B cell (primary cell): Measurements from ENCODE around the gene EEF1A2. TPM values are rescaled to one million over a fixed set of nuclear protein-coding genes. Genes with fewer than 3 reads are reported as not detected.

Experiments
- ATAC-seq: fragments of 200-7000 bp; cut with Tn5 transposase; one replicate; pipeline ENCODE4 v1.10.0; 2021; ENCODE audit warnings: low read depth, mild to moderate bottlenecking, moderate number of reproducible peaks, moderate library complexity
- CTCF ChIA-PET: fragments of 350-600 bp; sonication (Branson Sonifier 250); formaldehyde crosslinking; loops from one replicate; lab custom pipeline; 2021; ENCODE audit warnings: antibody characterized with exemption, inconsistent platforms; lab: Charles Lee
- POLR2A ChIA-PET: fragments of 350-600 bp; sonication (Branson Sonifier 250); formaldehyde crosslinking; loops from one replicate; lab custom pipeline; 2021; ENCODE audit warnings: antibody characterized with exemption; lab: Charles Lee
- DNase-seq: peaks from one replicate; pipeline ENCODE4 v3.0.0; 2013
- H2AFZ ChIP-seq: 2 replicates; pipeline ENCODE4 v1.6.1; 2012; ENCODE audit warnings: mild to moderate bottlenecking, low read depth, low read length; ENCODE audit not compliant: insufficient read depth, poor library complexity, severe bottlenecking
- H3K27ac ChIP-seq, 2 donors: 1 replicate in 1 of 2; 2 replicates in 1 of 2; pipeline ENCODE4 v1.5.1; 2012 to 2013; ENCODE audit warnings: low read length in 2 of 2, mild to moderate bottlenecking in 2 of 2, moderate library complexity in 1 of 2
- H3K27me3 ChIP-seq, 4 experiments: fragments of 200-600 bp in 1 of 4; sonication (generic) in 1 of 4; replicated peaks in 1 of 4; 1 replicate in 2 of 4; 2 replicates in 2 of 4; pipeline versions ENCODE4 v1.6.1 to v1.7.0; 2013 to 2016; ENCODE audit warnings: low read length in 3 of 4, mild to moderate bottlenecking in 2 of 4, mixed read lengths in 1 of 4, moderate library complexity in 1 of 4; ENCODE audit not compliant: insufficient read depth in 4 of 4, control insufficient read depth in 3 of 4; ENCODE audit errors: control extremely low read depth in 1 of 4
- H3K36me3 ChIP-seq, 2 experiments: replicated peaks in 1 of 2; 1 replicate in 1 of 2; 2 replicates in 1 of 2; pipeline versions ENCODE4 v1.6.1 to v1.7.1; 2013; ENCODE audit warnings: low read length in 1 of 2; ENCODE audit not compliant: insufficient read depth in 2 of 2, control insufficient read depth in 1 of 2; ENCODE audit errors: control extremely low read depth in 1 of 2, extremely low read depth in 1 of 2
- H3K4me1 ChIP-seq, 2 donors: fragments of 200-600 bp in 1 of 2; sonication (generic) in 1 of 2; 1 replicate in 1 of 2; 2 replicates in 1 of 2; pipeline versions ENCODE4 v1.5.1 to v1.6.1; 2013 to 2017; ENCODE audit warnings: low read length in 2 of 2; ENCODE audit not compliant: control insufficient read depth in 2 of 2, insufficient read depth in 2 of 2
- H3K4me2 ChIP-seq: replicated peaks from 2 replicates; pipeline ENCODE3; 2012; ENCODE audit warnings: mild to moderate bottlenecking, low read depth, low read length; ENCODE audit not compliant: poor library complexity, severe bottlenecking
- H3K4me3 ChIP-seq, 5 experiments: fragments of 200-600 bp in 1 of 5; sonication (generic) in 1 of 5; 1 replicate in 3 of 5; 2 replicates in 2 of 5; pipeline versions ENCODE4 v1.5.1 to v1.7.0; 2011 to 2016; ENCODE audit warnings: low read length in 4 of 5, mild to moderate bottlenecking in 4 of 5, low read depth in 2 of 5, control low read depth in 1 of 5, moderate library complexity in 1 of 5; ENCODE audit not compliant: insufficient read depth in 1 of 5; ENCODE audit errors: control extremely low read depth in 1 of 5, extremely low read depth in 1 of 5
- H3K79me2 ChIP-seq: fragments of 200-600 bp; sonication (generic); one replicate; pipeline ENCODE4 v1.6.0; 2016; ENCODE audit warnings: low read length; ENCODE audit not compliant: control insufficient read depth, insufficient read depth
- H3K9ac ChIP-seq: fragments of 200-600 bp; sonication (generic); 2 replicates; pipeline ENCODE4 v1.6.1; 2017; ENCODE audit warnings: mild to moderate bottlenecking, low read length, moderate library complexity
- H3K9me3 ChIP-seq, 3 donors: one replicate each; pipeline versions ENCODE4 v1.6.1 to v1.7.1; 2013; ENCODE audit warnings: low read length in 2 of 3; ENCODE audit not compliant: control insufficient read depth in 2 of 3, insufficient read depth in 1 of 3; ENCODE audit errors: control extremely low read depth in 1 of 3
- H4K20me1 ChIP-seq: 2 replicates; pipeline ENCODE4 v1.6.0; 2012; ENCODE audit warnings: mild to moderate bottlenecking, low read length; ENCODE audit not compliant: insufficient read depth, control insufficient read depth, poor library complexity, severe bottlenecking
- H3K27ac Mint-ChIP-seq: one replicate; pipeline ENCODE4 v1.8.0; 2021; ENCODE audit warnings: mixed read lengths
- H3K27me3 Mint-ChIP-seq: one replicate; pipeline ENCODE4 v1.8.0; 2021; ENCODE audit warnings: mixed read lengths
- H3K4me1 Mint-ChIP-seq: one replicate; pipeline ENCODE4 v1.8.0; 2021; ENCODE audit warnings: mixed read lengths
- H3K4me3 Mint-ChIP-seq: one replicate; pipeline ENCODE4 v1.8.0; 2021; ENCODE audit warnings: mixed read lengths
- H3K9me3 Mint-ChIP-seq: one replicate; pipeline ENCODE4 v1.8.0; 2022; ENCODE audit warnings: mixed read lengths; ENCODE audit not compliant: insufficient read depth
- EZH2 ChIP-seq: IDR thresholded peaks from 2 replicates; pipeline ENCODE4 v1.6.1; 2012; ENCODE audit warnings: borderline replicate concordance, low read depth, mild to moderate bottlenecking, moderate library complexity, low read length; ENCODE audit not compliant: insufficient read depth, poor library complexity, severe bottlenecking
- WGBS: methylation state at CpG from one replicate; pipeline ENCODE4 v1.1.5; 2013; ENCODE audit warnings: missing lambda C conversion rate; ENCODE audit not compliant: insufficient coverage; 5-methylcytosine and 5-hydroxymethylcytosine counted together
- intact Hi-C: fragments of 100-400 bp; cut with micrococcal nuclease; formaldehyde crosslinking; loops from one replicate; pipeline ENCODE4 v1.10.0; 2022
- polyA plus RNA-seq: library from polyadenylated mRNA; depleted of rRNA; stranded (reverse); fragments of >200 nt; gene quantifications from 2 replicates; pipeline ENCODE4 v1.2.3, GENCODE V29; 2012
- total RNA-seq, 2 donors: library from RNA; stranded (reverse); fragments of 120-200 nt in 1 of 2; gene quantifications; 1 replicate in 1 of 2; 2 replicates in 1 of 2; pipeline versions ENCODE4 v1.2.3 to v1.2.4, GENCODE V29; 2013 to 2022
- TF ChIP-seq, protein P1 (sequence below): fragments of 200-600 bp; IDR thresholded peaks from one replicate; pipeline ENCODE4 v1.8.0; 2022; ENCODE audit warnings: antibody characterized with exemption, mild to moderate bottlenecking

EEF1A2 gene
- total and polyA plus RNA-seq, 2 donors (not counting 1 experiment from before 2014, with no cell fraction given), result 2.2 to 2.9 TPM

DNA sequence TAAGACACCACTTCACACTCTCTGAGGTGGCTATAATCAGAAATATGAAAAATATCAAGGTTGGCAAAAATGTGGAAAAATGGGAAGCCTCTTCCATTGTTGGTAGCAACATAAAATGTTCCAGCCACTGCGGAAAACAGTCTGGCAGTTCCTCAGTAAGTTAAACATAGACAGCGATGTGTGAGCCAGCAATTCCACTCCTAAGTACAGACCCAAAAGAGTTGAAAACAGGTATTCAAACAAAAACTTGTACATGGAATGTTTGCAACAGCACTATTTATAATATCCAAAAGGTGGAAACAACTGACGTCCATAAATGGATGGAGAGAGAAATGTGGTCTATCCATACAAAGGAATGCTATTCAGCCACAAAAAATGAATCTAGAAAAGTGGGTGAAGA lies 14.3 kb upstream of the EEF1A2 start:
- ChIA-PET POLR2A (no interaction called here), CTCF (no interaction called here)
- no peaks in the 10 kb centered on the region for H4K20me1 ChIP-seq
- Mint-ChIP-seq H3K27me3 (peaks cover 40% of the 10 kb centered on the region), H3K9me3 (peaks cover 2% of the 10 kb centered on the region), H3K4me1 (no peaks in the 10 kb centered on the region), H3K4me3 (no peak overlapping the region), H3K27ac (no peak overlapping the region)
- ATAC-seq, result no peak
- no peak overlapping the region for H3K9ac ChIP-seq
- no peak overlapping the region for H3K27ac ChIP-seq
- DNase-seq, result no peak
- no peak overlapping the region for H3K4me3 ChIP-seq
- H3K27me3 ChIP-seq, result peaks cover 0 to 18% (median 4%) of the 10 kb centered on the region in 4 experiments
- TF ChIP-seq EZH2, result no peak
- TF ChIP-seq, protein P1, sequence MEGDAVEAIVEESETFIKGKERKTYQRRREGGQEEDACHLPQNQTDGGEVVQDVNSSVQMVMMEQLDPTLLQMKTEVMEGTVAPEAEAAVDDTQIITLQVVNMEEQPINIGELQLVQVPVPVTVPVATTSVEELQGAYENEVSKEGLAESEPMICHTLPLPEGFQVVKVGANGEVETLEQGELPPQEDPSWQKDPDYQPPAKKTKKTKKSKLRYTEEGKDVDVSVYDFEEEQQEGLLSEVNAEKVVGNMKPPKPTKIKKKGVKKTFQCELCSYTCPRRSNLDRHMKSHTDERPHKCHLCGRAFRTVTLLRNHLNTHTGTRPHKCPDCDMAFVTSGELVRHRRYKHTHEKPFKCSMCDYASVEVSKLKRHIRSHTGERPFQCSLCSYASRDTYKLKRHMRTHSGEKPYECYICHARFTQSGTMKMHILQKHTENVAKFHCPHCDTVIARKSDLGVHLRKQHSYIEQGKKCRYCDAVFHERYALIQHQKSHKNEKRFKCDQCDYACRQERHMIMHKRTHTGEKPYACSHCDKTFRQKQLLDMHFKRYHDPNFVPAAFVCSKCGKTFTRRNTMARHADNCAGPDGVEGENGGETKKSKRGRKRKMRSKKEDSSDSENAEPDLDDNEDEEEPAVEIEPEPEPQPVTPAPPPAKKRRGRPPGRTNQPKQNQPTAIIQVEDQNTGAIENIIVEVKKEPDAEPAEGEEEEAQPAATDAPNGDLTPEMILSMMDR, result no peak
- no peaks in the 10 kb centered on the region for H3K36me3 ChIP-seq
- intact Hi-C loops, result no loop called here
- no peak overlapping the region for H3K4me2 ChIP-seq
- no peaks in the 10 kb centered on the region for H3K79me2 ChIP-seq
- H3K9me3 ChIP-seq, result peaks cover 0 to 9% (median 2%) of the 10 kb centered on the region in 3 donors
- no peak overlapping the region for H2AFZ ChIP-seq
- no peaks in the 10 kb centered on the region for H3K4me1 ChIP-seq
- WGBS, result no CpG with 5 or more reads among the region's 3 CpGs

DNA sequence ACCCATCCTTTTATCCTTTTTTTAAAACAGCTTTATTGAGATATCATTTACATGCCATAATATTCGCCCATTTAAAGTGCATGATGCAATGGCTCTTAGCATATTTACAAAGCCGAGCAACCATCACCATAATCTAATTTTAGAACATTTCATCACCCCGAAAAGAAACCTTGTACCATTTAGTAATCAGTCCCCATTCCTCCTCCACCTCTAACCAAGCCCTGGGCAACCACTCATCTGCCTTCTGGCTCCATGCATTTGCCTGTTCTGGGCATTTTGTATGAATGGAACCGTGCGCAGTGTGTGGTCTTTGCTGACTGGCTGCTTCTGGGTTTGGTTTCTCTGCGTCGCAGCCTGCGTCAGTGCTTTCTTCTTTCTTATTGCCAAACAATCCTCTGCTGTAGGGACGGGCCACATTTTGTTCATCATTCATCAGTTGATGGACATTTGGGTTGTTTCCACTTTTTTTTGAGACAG lies 10.2 kb upstream of the EEF1A2 start:
- no peak overlapping the region for H3K9ac ChIP-seq
- H4K20me1 ChIP-seq, result no peaks in the 10 kb centered on the region
- H3K4me3 ChIP-seq, result no peak overlapping the region
- intact Hi-C loops, result no loop called here
- WGBS, result 52% methylated on average over 2 of the region's 9 CpGs
- Mint-ChIP-seq H3K27ac (no peak overlapping the region), H3K4me3 (no peak overlapping the region), H3K27me3 (peaks cover 49% of the 10 kb centered on the region), H3K9me3 (peaks cover 2% of the 10 kb centered on the region), H3K4me1 (no peaks in the 10 kb centered on the region)
- no peak overlapping the region for H3K27ac ChIP-seq
- ATAC-seq (no peak), DNase-seq (no peak)
- TF ChIP-seq, protein P1, result no peak
- TF ChIP-seq EZH2, result no peak
- peaks cover 0 to 19% (median 4%) of the 10 kb centered on the region in 4 experiments for H3K27me3 ChIP-seq
- POLR2A ChIA-PET, result no interaction called here
- CTCF ChIA-PET, result no interaction called here
- H3K4me2 ChIP-seq, result no peak overlapping the region
- no peaks in the 10 kb centered on the region for H3K79me2 ChIP-seq
- H3K36me3 ChIP-seq, result no peaks in the 10 kb centered on the region
- peaks cover 0 to 24% (median 1%) of the 10 kb centered on the region in 3 donors for H3K9me3 ChIP-seq
- H3K4me1 ChIP-seq, result no peaks in the 10 kb centered on the region
- H2AFZ ChIP-seq, result no peak overlapping the region
